ENCODE measurements around the gene PACRG. TPM values are rescaled to one million over a fixed set of nuclear protein-coding genes. Genes with fewer than 3 reads are reported as not detected.

The PACRG gene
- total and polyA plus RNA-seq, 2 of the 4 experiments (the other 2 are of a cell fraction): not detected

- H2BK120ac ChIP-seq (ENCODE audit: low read depth, low read length): no peak overlapping the region
- no peaks in the 10 kb centered on the region for H3K36me3 ChIP-seq (ENCODE audit: control insufficient read depth, insufficient read depth, low read length)
- ChIA-PET CTCF (interaction anchor here (0.8 kb wide), 1 partner anchor 1036 kb away, joined by 3 read pairs; no protein-coding TSS in a partner anchor), POLR2A (ENCODE audit: unreplicated experiment) (no interaction called here)
- dilution Hi-C loops (cut with HindIII; ENCODE audit: low sequenced_read_pairs, unreplicated experiment) (no loop called here), in situ Hi-C loops (cut with MboI; ENCODE audit: low sequenced_read_pairs) (no loop called here), intact Hi-C loops (cut with micrococcal nuclease) (no loop called here)
- H3K23ac ChIP-seq (ENCODE audit: low read depth, low read length): no peak overlapping the region
- H2BK15ac ChIP-seq (ENCODE audit: low read depth, low read length): no peak overlapping the region
- H3K4me1 ChIP-seq (ENCODE audit: control insufficient read depth, insufficient read depth, low read length): no peaks in the 10 kb centered on the region
- H3K27me3 ChIP-seq (ENCODE audit: control insufficient read depth, insufficient read depth, low read length): no peaks in the 10 kb centered on the region
- TF ChIP-seq NFE2L2 (IDR thresholded peaks at IDR 0.05; ENCODE audit: low read depth, low read length) (no peak), CEBPB (IDR thresholded peaks at IDR 0.05; ENCODE audit: low read depth, low read length) (no peak), BHLHE40 (IDR thresholded peaks at IDR 0.05; ENCODE audit: low read depth, low read length) (no peak), RAD21 (IDR thresholded peaks at IDR 0.05; ENCODE audit: low read length) (no peak), SMC3 (IDR thresholded peaks at IDR 0.05; ENCODE audit: low read depth, low read length) (no peak), RFX5 (IDR thresholded peaks at IDR 0.05; ENCODE audit: low read depth, low read length) (no peak), MAZ (IDR thresholded peaks at IDR 0.05; ENCODE audit: borderline replicate concordance, low read depth, low read length) (no peak), RCOR1 (IDR thresholded peaks at IDR 0.05; ENCODE audit: insufficient replicate concordance, low read length) (no peak), POLR2A (IDR thresholded peaks at IDR 0.05; ENCODE audit: low read depth, low read length) (no peak), MXI1 (IDR thresholded peaks at IDR 0.05; ENCODE audit: borderline replicate concordance, low read depth, low read length) (no peak)
- TF ChIP-seq, protein P1, sequence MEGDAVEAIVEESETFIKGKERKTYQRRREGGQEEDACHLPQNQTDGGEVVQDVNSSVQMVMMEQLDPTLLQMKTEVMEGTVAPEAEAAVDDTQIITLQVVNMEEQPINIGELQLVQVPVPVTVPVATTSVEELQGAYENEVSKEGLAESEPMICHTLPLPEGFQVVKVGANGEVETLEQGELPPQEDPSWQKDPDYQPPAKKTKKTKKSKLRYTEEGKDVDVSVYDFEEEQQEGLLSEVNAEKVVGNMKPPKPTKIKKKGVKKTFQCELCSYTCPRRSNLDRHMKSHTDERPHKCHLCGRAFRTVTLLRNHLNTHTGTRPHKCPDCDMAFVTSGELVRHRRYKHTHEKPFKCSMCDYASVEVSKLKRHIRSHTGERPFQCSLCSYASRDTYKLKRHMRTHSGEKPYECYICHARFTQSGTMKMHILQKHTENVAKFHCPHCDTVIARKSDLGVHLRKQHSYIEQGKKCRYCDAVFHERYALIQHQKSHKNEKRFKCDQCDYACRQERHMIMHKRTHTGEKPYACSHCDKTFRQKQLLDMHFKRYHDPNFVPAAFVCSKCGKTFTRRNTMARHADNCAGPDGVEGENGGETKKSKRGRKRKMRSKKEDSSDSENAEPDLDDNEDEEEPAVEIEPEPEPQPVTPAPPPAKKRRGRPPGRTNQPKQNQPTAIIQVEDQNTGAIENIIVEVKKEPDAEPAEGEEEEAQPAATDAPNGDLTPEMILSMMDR (conservative IDR thresholded peaks at IDR 0.05; ENCODE audit: low read depth, low read length): no peak
- no peaks in the 10 kb centered on the region for H3K9me1 ChIP-seq (ENCODE audit: insufficient read depth, low read length)
- no peak overlapping the region for H2AK5ac ChIP-seq (ENCODE audit: low read depth, low read length)
- no peak overlapping the region for H3K56ac ChIP-seq (ENCODE audit: extremely low read depth, insufficient read depth, low read length)
- H2AFZ ChIP-seq (replicated peaks; ENCODE audit: low read length, poor library complexity): no peak overlapping the region
- H3K9ac ChIP-seq (ENCODE audit: low read depth, low read length): no peak overlapping the region
- BruUV-seq (replicated peaks): no TSS peak
- no peak overlapping the region for H3K18ac ChIP-seq (ENCODE audit: low read depth, low read length)
- no peak overlapping the region for H2BK5ac ChIP-seq (ENCODE audit: low read depth, low read length, poor library complexity, severe bottlenecking)
- H4K20me1 ChIP-seq (ENCODE audit: insufficient read depth, low read length): no peaks in the 10 kb centered on the region
- 63% methylated on average over 2 of the region's 4 CpGs; no CpG with 5 or more reads in 1 of the 2 experiments for WGBS, 2 experiments (ENCODE audit: extremely low coverage in 2 of 2, insufficient read length in 1 of 2)
- no peak overlapping the region for H3K27ac ChIP-seq (ENCODE audit: insufficient read depth, low read length)
- no peak overlapping the region for H2BK20ac ChIP-seq (ENCODE audit: low read depth, low read length)
- no peaks in the 10 kb centered on the region for H3K79me1 ChIP-seq (ENCODE audit: low read depth in 1 of 2, low read length in 2 of 2)
- no peak overlapping the region for H3K4me2 ChIP-seq (ENCODE audit: low read depth, low read length)
- H4K8ac ChIP-seq (ENCODE audit: low read depth in 2 of 2, low read length in 2 of 2): no peak overlapping the region
- ATAC-seq (ENCODE audit: low read depth) (no peak), DNase-seq (no peak)
- peaks cover 7% of the 10 kb centered on the region for H3K9me3 ChIP-seq (ENCODE audit: control insufficient read depth, insufficient read depth, low read length)
- no peak overlapping the region for H3K4ac ChIP-seq (ENCODE audit: low read depth, low read length)
- H4K5ac ChIP-seq (ENCODE audit: low read depth, low read length): no peak overlapping the region
- no peak overlapping the region for H3K4me3 ChIP-seq (ENCODE audit: insufficient read depth, low read depth, low read length)
- no peak overlapping the region for H3K14ac ChIP-seq (replicated peaks; ENCODE audit: low read depth, low read length)
- no peak overlapping the region for H2AK9ac ChIP-seq (replicated peaks; ENCODE audit: low read depth, low read length, poor library complexity)
- H4K91ac ChIP-seq (ENCODE audit: insufficient read depth, low read depth, low read length): no peak overlapping the region
Measured at GRCh38 chr6:163175301-163175700, 447.5 kb downstream of the PACRG start.
